Measurements from ENCODE around the gene TEX9. TPM values are rescaled to one million over a fixed set of nuclear protein-coding genes. Genes with fewer than 3 reads are reported as not detected.
"Not testable (repeated sequence)": the region's sequence is repeated elsewhere in the genome, so short reads cannot be mapped to it uniquely, and the experiment has no call there.

TEX9 gene
- total RNA-seq, 1 donor from 2014 or later, result 3.7 TPM

DNA sequence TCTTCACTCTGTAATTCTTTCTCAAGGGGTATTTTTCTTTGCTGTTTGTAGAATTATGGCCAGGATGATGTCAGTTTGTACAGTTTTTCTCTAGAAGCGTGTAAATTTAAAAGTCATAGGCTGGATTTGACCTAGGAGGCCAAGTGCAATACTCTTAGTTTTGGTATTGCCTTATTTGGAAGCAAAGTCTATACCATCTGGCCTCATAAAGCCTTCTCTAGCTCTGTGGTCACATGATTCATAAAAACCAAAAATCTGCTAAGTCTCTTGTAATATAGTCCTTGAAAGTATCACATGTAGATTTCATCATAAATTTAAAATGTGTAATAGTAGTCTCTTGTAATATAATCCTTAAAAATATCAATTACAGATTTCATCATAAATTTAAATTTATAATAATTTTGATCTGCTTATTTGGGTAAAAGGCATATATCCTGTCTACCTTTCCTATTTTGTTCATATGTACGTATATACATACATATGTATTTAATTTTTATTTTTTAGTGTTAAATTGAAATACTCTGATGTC is 25.6 kb downstream of the TEX9 start:
- Histone ChIP-seq H3K9ac (ENCODE audit: low read depth in 1 of 3, low read length in 3 of 3) (no peak overlapping the region), H3K27me3 (ENCODE audit: control insufficient read depth in 3 of 3, insufficient read depth in 3 of 3, low read length in 3 of 3) (no peaks in the 10 kb centered on the region), H3K9me3 (ENCODE audit: control insufficient read depth in 3 of 3, low read length in 3 of 3) (no peaks in the 10 kb centered on the region), H3K36me3 (ENCODE audit: control insufficient read depth in 3 of 3, insufficient read depth in 3 of 3, low read length in 3 of 3) (no peaks in the 10 kb centered on the region), H3K27ac (ENCODE audit: low read depth, low read length) (no peak overlapping the region), H3K4me1 (ENCODE audit: control insufficient read depth in 3 of 3, insufficient read depth in 3 of 3, low read length in 3 of 3) (no peaks in the 10 kb centered on the region), H3K4me3 (ENCODE audit: low read length in 3 of 3) (no peak overlapping the region)

DNA sequence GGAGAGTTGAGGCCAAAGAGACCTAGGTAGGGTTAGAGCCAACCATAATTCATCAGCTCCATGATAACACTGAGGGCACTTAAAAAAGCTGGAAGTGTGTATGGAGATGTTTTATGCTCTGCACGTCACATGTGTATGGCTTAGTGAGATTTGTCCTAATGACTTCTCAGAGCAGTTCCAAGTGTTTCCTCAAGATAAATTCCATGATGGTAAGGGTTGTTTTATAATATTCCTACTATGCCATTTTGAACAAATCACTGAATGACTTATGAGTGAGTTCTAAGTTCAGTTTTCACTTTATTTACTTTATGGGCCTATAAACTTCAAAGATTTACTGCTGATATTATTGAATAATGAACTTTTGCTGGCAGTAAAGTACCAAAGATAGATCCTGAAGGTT is 28.1 kb downstream of the TEX9 start:
- no peaks in the 10 kb centered on the region for H3K9me3 ChIP-seq (ENCODE audit: control insufficient read depth in 3 of 3, low read length in 3 of 3)
- no peaks in the 10 kb centered on the region for H3K27me3 ChIP-seq (ENCODE audit: control insufficient read depth in 3 of 3, insufficient read depth in 3 of 3, low read length in 3 of 3)
- H3K9ac ChIP-seq (ENCODE audit: low read depth in 1 of 3, low read length in 3 of 3), result no peak overlapping the region
- no peaks in the 10 kb centered on the region for H3K4me1 ChIP-seq (ENCODE audit: control insufficient read depth in 3 of 3, insufficient read depth in 3 of 3, low read length in 3 of 3)
- H3K4me3 ChIP-seq (ENCODE audit: low read length in 3 of 3), result no peak overlapping the region
- no peak overlapping the region for H3K27ac ChIP-seq (ENCODE audit: low read depth, low read length)
- no peaks in the 10 kb centered on the region for H3K36me3 ChIP-seq (ENCODE audit: control insufficient read depth in 3 of 3, insufficient read depth in 3 of 3, low read length in 3 of 3)

DNA sequence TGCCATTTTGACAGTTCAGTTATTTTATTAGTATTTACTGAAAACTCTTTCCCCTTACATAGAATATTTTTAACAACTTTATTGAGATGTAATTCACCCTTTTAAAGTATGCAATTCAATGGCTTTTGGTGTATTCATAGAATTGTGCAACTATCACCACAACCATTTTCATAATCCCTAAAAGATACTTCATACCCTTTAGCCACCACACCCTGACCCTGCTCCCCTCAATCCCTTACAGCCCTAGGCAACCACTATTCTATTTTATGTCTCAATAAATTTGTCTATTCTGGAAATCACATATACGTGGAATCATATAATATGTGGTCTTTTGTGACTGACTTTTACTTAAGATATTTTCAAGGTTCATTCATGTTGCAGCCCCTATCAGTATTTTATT is 29.7 kb downstream of the TEX9 start:
- H3K9ac ChIP-seq (ENCODE audit: low read depth in 1 of 3, low read length in 3 of 3), result no peak overlapping the region
- no peak overlapping the region for H3K27ac ChIP-seq (ENCODE audit: low read depth, low read length)
- no peak overlapping the region for H3K4me3 ChIP-seq (ENCODE audit: low read length in 3 of 3)
- no peaks in the 10 kb centered on the region for H3K27me3 ChIP-seq (ENCODE audit: control insufficient read depth in 3 of 3, insufficient read depth in 3 of 3, low read length in 3 of 3)
- no peaks in the 10 kb centered on the region for H3K4me1 ChIP-seq (ENCODE audit: control insufficient read depth in 3 of 3, insufficient read depth in 3 of 3, low read length in 3 of 3)
- no peaks in the 10 kb centered on the region for H3K9me3 ChIP-seq (ENCODE audit: control insufficient read depth in 3 of 3, low read length in 3 of 3)
- no peaks in the 10 kb centered on the region for H3K36me3 ChIP-seq (ENCODE audit: control insufficient read depth in 3 of 3, insufficient read depth in 3 of 3, low read length in 3 of 3)

DNA sequence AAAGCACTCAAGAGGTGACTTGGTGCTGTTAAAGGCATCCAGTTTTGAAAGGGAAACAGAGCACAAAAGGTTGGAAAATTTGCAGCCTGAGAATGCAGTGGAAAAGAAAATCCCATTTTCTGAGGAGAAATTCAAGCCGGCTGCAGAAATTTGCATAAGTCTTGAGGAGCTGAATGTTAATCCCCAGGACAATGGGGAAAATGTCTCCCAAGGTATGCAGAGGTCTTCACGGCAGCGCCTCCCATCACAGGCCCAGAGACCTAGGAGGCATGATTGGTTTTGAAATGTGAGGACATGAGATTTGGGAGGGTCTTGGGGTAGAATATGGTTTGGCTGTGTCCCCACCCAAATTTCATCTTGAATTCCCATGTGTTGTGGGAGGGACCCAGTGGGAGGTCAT is 32.1 kb downstream of the TEX9 start:
- not testable (repeated sequence) for H3K9ac ChIP-seq (ENCODE audit: low read depth in 1 of 3, low read length in 3 of 3); H3K4me3 ChIP-seq (ENCODE audit: low read length in 3 of 3); H3K9me3 ChIP-seq (ENCODE audit: control insufficient read depth in 3 of 3, low read length in 3 of 3)

DNA sequence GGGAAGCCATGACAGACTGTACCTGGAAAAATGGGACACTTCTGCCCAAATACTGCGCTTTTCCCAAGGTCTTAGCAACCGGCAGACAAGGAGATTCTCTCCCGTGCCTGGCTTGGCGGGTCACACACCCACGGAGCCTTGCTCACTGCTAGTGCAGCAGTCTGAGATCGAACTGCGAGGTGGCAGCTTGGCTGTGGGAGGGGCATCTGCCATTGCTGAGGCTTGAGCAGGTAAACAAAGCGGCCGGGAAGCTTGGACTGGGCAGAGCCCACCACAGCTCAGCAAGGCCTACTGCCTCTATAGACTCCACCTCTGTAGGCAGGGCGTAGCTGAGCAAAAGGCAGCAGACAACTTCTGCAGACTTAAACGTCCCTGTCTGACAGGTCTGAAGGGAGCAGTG is 34.0 kb downstream of the TEX9 start:
- H3K4me1 ChIP-seq (ENCODE audit: control insufficient read depth in 3 of 3, insufficient read depth in 3 of 3, low read length in 3 of 3); H3K27ac ChIP-seq (ENCODE audit: low read depth, low read length); H3K9me3 ChIP-seq (ENCODE audit: control insufficient read depth in 3 of 3, low read length in 3 of 3); H3K27me3 ChIP-seq (ENCODE audit: control insufficient read depth in 3 of 3, insufficient read depth in 3 of 3, low read length in 3 of 3); H3K9ac ChIP-seq (ENCODE audit: low read depth in 1 of 3, low read length in 3 of 3); H3K4me3 ChIP-seq (ENCODE audit: low read length in 3 of 3); H3K36me3 ChIP-seq (ENCODE audit: control insufficient read depth in 3 of 3, insufficient read depth in 3 of 3, low read length in 3 of 3): not testable (repeated sequence)

More for the DNA sequence above, 32.1 kb downstream of the TEX9 start:
- H3K36me3 ChIP-seq (ENCODE audit: control insufficient read depth in 3 of 3, insufficient read depth in 3 of 3, low read length in 3 of 3); H3K4me1 ChIP-seq (ENCODE audit: control insufficient read depth in 3 of 3, insufficient read depth in 3 of 3, low read length in 3 of 3); H3K27ac ChIP-seq (ENCODE audit: low read depth, low read length); H3K27me3 ChIP-seq (ENCODE audit: control insufficient read depth in 3 of 3, insufficient read depth in 3 of 3, low read length in 3 of 3): not testable (repeated sequence)

DNA sequence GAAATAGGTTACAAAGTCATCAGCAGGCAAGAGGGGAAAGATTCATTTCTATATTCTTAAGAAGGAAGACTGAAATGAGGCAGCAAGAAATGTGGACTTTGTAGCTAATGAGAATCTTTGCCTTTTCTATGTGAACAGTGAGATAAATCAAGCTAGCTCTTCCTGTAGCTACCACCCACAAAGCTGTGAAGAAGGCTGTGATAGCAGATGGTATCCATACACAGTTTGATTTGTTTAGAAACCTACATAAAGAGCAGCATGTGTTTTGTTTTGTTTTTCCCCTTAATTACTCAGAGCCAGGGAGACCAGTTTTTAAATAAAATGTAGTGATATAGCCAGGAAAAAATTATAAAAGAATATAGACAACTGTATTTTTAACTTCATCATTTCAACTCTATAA is 45.5 kb downstream of the TEX9 start:
- H3K9ac ChIP-seq (ENCODE audit: low read depth in 1 of 3, low read length in 3 of 3), result no peak overlapping the region
- no peak overlapping the region for H3K27ac ChIP-seq (ENCODE audit: low read depth, low read length)
- no peak overlapping the region for H3K4me3 ChIP-seq (ENCODE audit: low read length in 3 of 3)
- H3K27me3 ChIP-seq (ENCODE audit: control insufficient read depth in 3 of 3, insufficient read depth in 3 of 3, low read length in 3 of 3), result no peaks in the 10 kb centered on the region
- H3K9me3 ChIP-seq (ENCODE audit: control insufficient read depth in 3 of 3, low read length in 3 of 3), result no peaks in the 10 kb centered on the region
- H3K36me3 ChIP-seq (ENCODE audit: control insufficient read depth in 3 of 3, insufficient read depth in 3 of 3, low read length in 3 of 3), result no peaks in the 10 kb centered on the region
- no peaks in the 10 kb centered on the region for H3K4me1 ChIP-seq (ENCODE audit: control insufficient read depth in 3 of 3, insufficient read depth in 3 of 3, low read length in 3 of 3)

DNA sequence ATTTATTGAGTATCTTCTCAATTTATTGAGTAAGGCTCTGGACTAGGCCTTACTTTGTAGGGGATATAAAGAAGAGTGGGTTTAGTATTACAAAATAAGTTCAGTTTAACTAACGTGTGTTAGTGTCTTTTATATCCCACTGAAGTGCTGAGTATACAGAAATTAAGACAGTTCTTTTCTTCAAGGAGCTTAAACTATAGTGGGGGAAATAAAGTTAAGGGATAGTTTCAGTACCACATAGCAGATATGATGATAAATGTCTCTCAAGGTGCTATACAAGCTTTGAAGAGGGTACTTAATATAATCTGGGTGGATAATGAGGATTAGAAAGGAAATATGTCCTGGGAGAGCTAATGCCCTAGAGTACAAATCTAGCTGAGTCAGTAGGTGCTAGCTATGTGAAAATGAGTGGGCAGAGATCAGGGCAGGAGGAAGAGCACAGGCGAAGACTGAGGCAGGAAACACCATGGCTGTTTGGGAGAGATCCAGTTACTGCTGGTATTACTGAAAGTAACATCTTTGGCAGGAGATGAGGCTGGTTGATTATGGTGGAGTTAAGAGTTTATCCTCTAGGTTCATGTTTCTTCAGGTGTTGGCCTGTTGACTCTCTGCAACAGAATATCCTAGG is 46.0 kb downstream of the TEX9 start:
- Histone ChIP-seq H3K27me3 (ENCODE audit: control insufficient read depth in 3 of 3, insufficient read depth in 3 of 3, low read length in 3 of 3) (no peaks in the 10 kb centered on the region), H3K36me3 (ENCODE audit: control insufficient read depth in 3 of 3, insufficient read depth in 3 of 3, low read length in 3 of 3) (no peaks in the 10 kb centered on the region), H3K4me3 (ENCODE audit: low read length in 3 of 3) (no peak overlapping the region), H3K9me3 (ENCODE audit: control insufficient read depth in 3 of 3, low read length in 3 of 3) (no peaks in the 10 kb centered on the region), H3K9ac (ENCODE audit: low read depth in 1 of 3, low read length in 3 of 3) (no peak overlapping the region), H3K4me1 (ENCODE audit: control insufficient read depth in 3 of 3, insufficient read depth in 3 of 3, low read length in 3 of 3) (no peaks in the 10 kb centered on the region), H3K27ac (ENCODE audit: low read depth, low read length) (no peak overlapping the region)

DNA sequence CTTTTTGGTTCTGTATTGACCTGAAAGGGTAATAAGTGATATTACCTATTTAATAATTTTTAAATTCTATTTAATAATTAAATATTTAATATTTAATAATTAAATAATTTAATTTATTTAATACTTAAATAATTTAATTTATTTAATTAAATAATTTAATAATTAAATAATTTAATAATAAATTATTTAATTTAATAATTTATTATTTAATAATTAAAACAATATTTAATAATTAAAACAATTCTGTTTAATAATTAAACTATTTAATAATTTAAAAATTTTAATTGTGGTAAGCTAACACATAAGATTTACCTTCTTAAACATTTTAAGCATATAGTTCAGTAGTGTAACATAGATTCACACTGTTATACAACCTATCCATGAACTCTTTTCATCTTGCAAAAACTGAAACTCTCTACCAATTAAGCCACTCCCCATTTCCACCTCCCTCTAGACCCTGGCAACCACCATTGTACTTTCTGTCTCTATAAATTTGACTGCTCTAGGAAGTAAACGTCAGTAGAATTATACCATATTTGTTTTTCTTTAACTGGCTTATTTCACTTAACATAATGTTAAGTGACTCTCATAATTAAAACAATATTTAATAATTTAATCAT is 48.0 kb downstream of the TEX9 start:
- H3K9ac ChIP-seq (ENCODE audit: low read depth in 1 of 3, low read length in 3 of 3); H3K27me3 ChIP-seq (ENCODE audit: control insufficient read depth in 3 of 3, insufficient read depth in 3 of 3, low read length in 3 of 3); H3K9me3 ChIP-seq (ENCODE audit: control insufficient read depth in 3 of 3, low read length in 3 of 3); H3K4me1 ChIP-seq (ENCODE audit: control insufficient read depth in 3 of 3, insufficient read depth in 3 of 3, low read length in 3 of 3); H3K36me3 ChIP-seq (ENCODE audit: control insufficient read depth in 3 of 3, insufficient read depth in 3 of 3, low read length in 3 of 3); H3K27ac ChIP-seq (ENCODE audit: low read depth, low read length); H3K4me3 ChIP-seq (ENCODE audit: low read length in 3 of 3): not testable (repeated sequence)

DNA sequence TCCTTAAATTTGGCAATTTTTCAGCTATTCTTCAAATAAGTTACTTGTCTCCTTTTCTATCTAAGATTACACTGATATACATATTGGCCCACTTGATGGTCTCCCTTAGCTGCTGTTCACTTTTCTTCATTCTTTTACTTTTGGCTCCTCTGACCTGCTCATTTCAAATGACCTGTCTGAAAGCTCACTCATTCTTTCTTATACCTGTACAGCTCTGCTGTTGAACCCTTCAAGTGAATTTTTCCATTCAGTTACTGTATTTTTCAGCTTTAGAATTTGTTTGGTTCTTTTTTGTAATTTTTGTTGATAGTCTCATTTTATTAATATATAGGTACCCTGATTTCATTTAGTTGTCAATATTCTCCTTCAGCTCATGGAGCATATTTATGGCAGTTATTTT is 60.0 kb downstream of the TEX9 start:
- peaks cover 0 to 2% (median 0%) of the 10 kb centered on the region in 3 donors for H3K36me3 ChIP-seq (ENCODE audit: control insufficient read depth in 3 of 3, insufficient read depth in 3 of 3, low read length in 3 of 3)
- H3K9me3 ChIP-seq (ENCODE audit: control insufficient read depth in 3 of 3, low read length in 3 of 3), result no peaks in the 10 kb centered on the region
- no peak overlapping the region for H3K9ac ChIP-seq (ENCODE audit: low read depth in 1 of 3, low read length in 3 of 3)
- no peak overlapping the region for H3K27ac ChIP-seq (ENCODE audit: low read depth, low read length)
- no peak overlapping the region for H3K4me3 ChIP-seq (ENCODE audit: low read length in 3 of 3)
- no peaks in the 10 kb centered on the region for H3K4me1 ChIP-seq (ENCODE audit: control insufficient read depth in 3 of 3, insufficient read depth in 3 of 3, low read length in 3 of 3)
- H3K27me3 ChIP-seq (ENCODE audit: control insufficient read depth in 3 of 3, insufficient read depth in 3 of 3, low read length in 3 of 3), result no peaks in the 10 kb centered on the region

DNA sequence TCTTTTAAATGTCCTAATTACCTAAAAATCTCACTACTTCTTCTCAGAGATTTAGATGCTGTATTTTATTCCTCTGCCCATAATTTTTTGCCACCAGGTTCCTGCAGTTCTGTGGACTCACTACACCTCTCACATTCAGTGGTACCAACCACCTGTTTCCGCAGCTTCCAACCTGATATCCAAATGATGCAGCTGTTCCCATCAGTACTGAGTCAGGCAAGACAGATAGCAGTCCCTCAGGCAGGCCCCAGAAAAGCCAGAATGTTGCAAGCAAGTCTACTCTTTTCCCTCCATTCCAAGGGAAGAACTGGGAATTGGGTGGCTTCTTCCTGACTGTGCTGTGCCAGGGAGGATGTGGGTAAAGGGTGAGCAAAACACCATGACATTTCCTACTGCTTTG is 60.8 kb downstream of the TEX9 start:
- Histone ChIP-seq H3K4me3 (ENCODE audit: low read length in 3 of 3) (no peak overlapping the region), H3K9me3 (ENCODE audit: control insufficient read depth in 3 of 3, low read length in 3 of 3) (no peaks in the 10 kb centered on the region), H3K27me3 (ENCODE audit: control insufficient read depth in 3 of 3, insufficient read depth in 3 of 3, low read length in 3 of 3) (no peaks in the 10 kb centered on the region), H3K27ac (ENCODE audit: low read depth, low read length) (no peak overlapping the region), H3K4me1 (ENCODE audit: control insufficient read depth in 3 of 3, insufficient read depth in 3 of 3, low read length in 3 of 3) (no peaks in the 10 kb centered on the region), H3K36me3 (ENCODE audit: control insufficient read depth in 3 of 3, insufficient read depth in 3 of 3, low read length in 3 of 3) (peaks cover 0 to 2% (median 0%) of the 10 kb centered on the region in 3 donors), H3K9ac (ENCODE audit: low read depth in 1 of 3, low read length in 3 of 3) (no peak overlapping the region)
